Keratinocyte (primary cell): ENCODE measurements around the gene SPTSSA. TPM values are rescaled to one million over a fixed set of nuclear protein-coding genes. Genes with fewer than 3 reads are reported as not detected.

Experiments used
- DNase-seq: peaks from one replicate; pipeline ENCODE4 v3.0.0-alpha.2; 2011; ENCODE audit warnings: low read depth, missing footprints, low spot score
- FAIRE-seq: peaks from 2 replicates; lab custom pipeline; 2011; peaks lifted over from hg19 to GRCh38; lab: Jason Lieb, UNC
- H2AFZ ChIP-seq: 2 replicates; pipeline ENCODE4 v1.6.0; 2012; ENCODE audit warnings: low read length, control low read depth, inconsistent platforms; ENCODE audit not compliant: control insufficient read depth
- H3K27ac ChIP-seq: 2 replicates; pipeline ENCODE4 v1.5.1; 2011; ENCODE audit warnings: low read length; ENCODE audit not compliant: control insufficient read depth, insufficient read depth
- H3K27me3 ChIP-seq: 3 replicates; pipeline ENCODE4 v1.6.0; 2011; ENCODE audit warnings: low read length; ENCODE audit not compliant: control insufficient read depth, insufficient read depth; ENCODE audit errors: extremely low read depth
- H3K36me3 ChIP-seq, 2 experiments: 2 replicates in 1 of 2; 3 replicates in 1 of 2; pipeline ENCODE4 v1.5.1; 2011; ENCODE audit warnings: low read length in 2 of 2, mild to moderate bottlenecking in 1 of 2; ENCODE audit not compliant: control insufficient read depth in 2 of 2, insufficient read depth in 2 of 2; ENCODE audit errors: extremely low read depth in 1 of 2
- H3K4me1 ChIP-seq: 3 replicates; pipeline ENCODE4 v1.5.1; 2011; ENCODE audit warnings: low read length; ENCODE audit not compliant: control insufficient read depth, insufficient read depth; ENCODE audit errors: extremely low read depth
- H3K4me2 ChIP-seq: 3 replicates; pipeline ENCODE4 v1.6.0; 2011; ENCODE audit warnings: low read depth, low read length; ENCODE audit not compliant: control insufficient read depth, insufficient read depth; ENCODE audit errors: extremely low read depth
- H3K4me3 ChIP-seq, 3 experiments: fragments of 200-600 bp in 1 of 3; sonication (generic) in 1 of 3; 2 replicates in 2 of 3; 3 replicates in 1 of 3; pipeline ENCODE4 v1.5.1; 2011 to 2016; ENCODE audit warnings: low read length in 3 of 3, mild to moderate bottlenecking in 3 of 3, control low read depth in 2 of 3, inconsistent platforms in 1 of 3, low read depth in 1 of 3, mixed read lengths in 1 of 3, mixed run types in 1 of 3, moderate library complexity in 1 of 3; ENCODE audit not compliant: control insufficient read depth in 2 of 3, insufficient read depth in 2 of 3; ENCODE audit errors: extremely low read depth in 1 of 3
- H3K79me2 ChIP-seq: 2 replicates; pipeline ENCODE4 v1.6.0; 2012; ENCODE audit warnings: low read length; ENCODE audit not compliant: control insufficient read depth, insufficient read depth
- H3K9ac ChIP-seq: 3 replicates; pipeline ENCODE4 v1.6.0; 2011; ENCODE audit warnings: low read length; ENCODE audit not compliant: control insufficient read depth, insufficient read depth; ENCODE audit errors: extremely low read depth
- H3K9me1 ChIP-seq: 3 replicates; pipeline ENCODE4 v1.6.0; 2011; ENCODE audit warnings: low read length; ENCODE audit not compliant: control insufficient read depth, insufficient read depth; ENCODE audit errors: extremely low read depth
- H3K9me3 ChIP-seq: 2 replicates; pipeline ENCODE4 v1.5.1; 2012; ENCODE audit warnings: low read depth, low read length; ENCODE audit not compliant: control insufficient read depth
- H4K20me1 ChIP-seq: 3 replicates; pipeline ENCODE4 v1.6.0; 2011; ENCODE audit warnings: low read length; ENCODE audit not compliant: control insufficient read depth, insufficient read depth; ENCODE audit errors: extremely low read depth
- EZH2 ChIP-seq: IDR thresholded peaks from one replicate; pipeline ENCODE4 v1.6.1; 2012; ENCODE audit warnings: inconsistent platforms, mild to moderate bottlenecking, low read length, moderate library complexity
- dilution Hi-C: fragments of 300-500 bp; cut with MboI; formaldehyde crosslinking; loops from one replicate; pipeline ENCODE4 v1.7.0; 2020; ENCODE audit warnings: low sequenced_read_pairs; ENCODE audit not compliant: extremely low pct_ligation_motif_present
- polyA plus RNA-seq, 5 experiments: library from polyadenylated mRNA; depleted of rRNA in 3 of 5; stranded (reverse) in 3 of 5; stranded (forward) in 1 of 5; unstranded in 1 of 5; fragments of >200 nt; gene quantifications; 1 replicate in 1 of 5; 2 replicates in 3 of 5; 3 replicates in 1 of 5; pipeline versions ENCODE4 v1.2.1 to v1.2.3, GENCODE V29; 2011 to 2012; ENCODE audit warnings: missing spikeins in 2 of 5, low read depth in 1 of 5, low replicate concordance in 1 of 5
- TF ChIP-seq, protein P1 (sequence below), 3 experiments: IDR thresholded peaks in 1 of 3; conservative IDR thresholded peaks in 1 of 3; optimal IDR thresholded peaks in 1 of 3; 2 replicates in 2 of 3; 3 replicates in 1 of 3; pipeline versions ENCODE3 to v1.5.1; 2011; ENCODE audit warnings: low read length in 3 of 3, mild to moderate bottlenecking in 3 of 3, moderate library complexity in 2 of 3, control low read depth in 1 of 3, inconsistent platforms in 1 of 3; ENCODE audit not compliant: insufficient read depth in 2 of 3; ENCODE audit errors: extremely low read depth in 1 of 3

The SPTSSA gene
- polyA plus RNA-seq, 1 donor (not counting 4 experiments of a cell fraction or from before 2014, with no cell fraction given) = 43.9 TPM

DNA sequence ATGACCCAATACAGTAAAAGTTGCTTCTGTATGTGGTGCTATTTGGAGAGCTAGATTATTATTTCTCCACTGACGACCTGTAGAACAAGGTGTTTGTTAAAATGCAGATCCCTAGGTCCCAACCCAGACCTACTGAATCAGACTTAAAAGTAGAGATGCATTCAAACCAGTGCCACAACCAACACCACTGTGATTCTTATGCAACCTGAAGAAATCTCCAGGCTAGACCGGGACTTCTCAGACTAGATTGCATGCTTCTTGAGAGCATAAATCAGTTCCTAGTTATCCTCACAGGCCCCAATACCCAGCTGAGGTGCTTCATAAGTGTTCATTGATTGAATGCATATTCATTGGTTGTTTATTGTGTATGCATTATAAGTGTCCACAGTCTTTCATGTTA, 78.2 kb downstream of the SPTSSA start:
- no peak overlapping the region for H3K27ac ChIP-seq
- TF ChIP-seq, protein P1, sequence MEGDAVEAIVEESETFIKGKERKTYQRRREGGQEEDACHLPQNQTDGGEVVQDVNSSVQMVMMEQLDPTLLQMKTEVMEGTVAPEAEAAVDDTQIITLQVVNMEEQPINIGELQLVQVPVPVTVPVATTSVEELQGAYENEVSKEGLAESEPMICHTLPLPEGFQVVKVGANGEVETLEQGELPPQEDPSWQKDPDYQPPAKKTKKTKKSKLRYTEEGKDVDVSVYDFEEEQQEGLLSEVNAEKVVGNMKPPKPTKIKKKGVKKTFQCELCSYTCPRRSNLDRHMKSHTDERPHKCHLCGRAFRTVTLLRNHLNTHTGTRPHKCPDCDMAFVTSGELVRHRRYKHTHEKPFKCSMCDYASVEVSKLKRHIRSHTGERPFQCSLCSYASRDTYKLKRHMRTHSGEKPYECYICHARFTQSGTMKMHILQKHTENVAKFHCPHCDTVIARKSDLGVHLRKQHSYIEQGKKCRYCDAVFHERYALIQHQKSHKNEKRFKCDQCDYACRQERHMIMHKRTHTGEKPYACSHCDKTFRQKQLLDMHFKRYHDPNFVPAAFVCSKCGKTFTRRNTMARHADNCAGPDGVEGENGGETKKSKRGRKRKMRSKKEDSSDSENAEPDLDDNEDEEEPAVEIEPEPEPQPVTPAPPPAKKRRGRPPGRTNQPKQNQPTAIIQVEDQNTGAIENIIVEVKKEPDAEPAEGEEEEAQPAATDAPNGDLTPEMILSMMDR (optimal IDR thresholded peaks at IDR 0.05 in 1 of 3, IDR thresholded peaks at IDR 0.05 in 1 of 3, conservative IDR thresholded peaks at IDR 0.05 in 1 of 3; ENCODE audit: extremely low read depth in 1 of 3, insufficient read depth in 2 of 3, low read length in 3 of 3) = no peak
- no peak for TF ChIP-seq EZH2
- H2AFZ ChIP-seq = no peak overlapping the region
- peaks cover 24% of the 10 kb centered on the region for H3K4me1 ChIP-seq
- H3K9ac ChIP-seq = no peak overlapping the region
- no peaks in the 10 kb centered on the region for H3K36me3 ChIP-seq
- H3K4me3 ChIP-seq = no peak overlapping the region
- no peaks in the 10 kb centered on the region for H4K20me1 ChIP-seq
- no peaks in the 10 kb centered on the region for H3K9me1 ChIP-seq
- no peaks in the 10 kb centered on the region for H3K79me2 ChIP-seq
- dilution Hi-C loops = no loop called here
- H3K4me2 ChIP-seq = no peak overlapping the region
- no peak for DNase-seq
- no peaks in the 10 kb centered on the region for H3K27me3 ChIP-seq
- H3K9me3 ChIP-seq = no peaks in the 10 kb centered on the region
- FAIRE-seq = no peak

Other genes starting within 250 kb of the SPTSSA start
- gene EAPP, start 77.5 kb upstream of the SPTSSA start, polyA plus RNA-seq = 23.0 to 45.3 TPM (median 26.7 TPM) in 3 replicates
- gene SNX6, start 167.9 kb upstream of the SPTSSA start, polyA plus RNA-seq = 83.1 to 139 TPM (median 137 TPM) in 3 replicates